HepG2 (cell line): ENCODE data around the gene BCKDHA. TPM values are rescaled to one million over a fixed set of nuclear protein-coding genes. Genes with fewer than 3 reads are reported as not detected.

Experiments
- ATAC-seq: fragments of 200-7000 bp; cut with Tn5 transposase; 3 replicates; pipeline ENCODE4 v1.9.1; 2020; ENCODE audit warnings: mild to moderate bottlenecking, moderate library complexity
- BruUV-seq: library from RNA; stranded (reverse); fragments of 400-500 nt; replicated peaks from 2 replicates; lab custom pipeline; 2021; lab: Mats Ljungman, UMichigan
- CTCF ChIA-PET: fragments of 300-600 bp; formaldehyde crosslinking; extraction: SDS; loops from one replicate; lab custom pipeline; 2021; ENCODE audit warnings: low total read pairs, inconsistent platforms, low intra/inter-chr PET ratio; lab: Yijun Ruan, JAX
- POLR2A ChIA-PET: fragments of 350-600 bp; sonication (Branson Sonifier 250); formaldehyde crosslinking; loops from one replicate; lab custom pipeline; 2020; ENCODE audit warnings: antibody characterized with exemption, inconsistent platforms; lab: Yijun Ruan, JAX
- DNase-seq: peaks from one replicate; pipeline ENCODE4 v3.0.0-alpha.2; 2015; ENCODE audit warnings: low spot score
- FAIRE-seq: peaks from 3 replicates; lab custom pipeline; 2011; peaks lifted over from hg19 to GRCh38; lab: Jason Lieb, UNC
- H2AFZ ChIP-seq: one replicate; pipeline ENCODE4 v1.6.1; 2011; ENCODE audit warnings: low read length, inconsistent platforms
- H3K27ac ChIP-seq: fragments of 300-600 bp; 3 replicates; pipeline ENCODE4 v1.8.0; 2011; ENCODE audit warnings: mixed run types, mild to moderate bottlenecking, mixed read lengths, low read length, inconsistent platforms; ENCODE audit not compliant: insufficient read depth; ENCODE audit errors: extremely low read length
- H3K27me3 ChIP-seq, 2 experiments: fragments of 200-600 bp in 1 of 2; 2 replicates in 1 of 2; 3 replicates in 1 of 2; pipeline versions ENCODE4 v1.6.0 to v1.8.0; 2011; ENCODE audit warnings: low read length in 2 of 2, mild to moderate bottlenecking in 2 of 2, moderate library complexity in 2 of 2, inconsistent platforms in 1 of 2; ENCODE audit not compliant: insufficient read depth in 2 of 2, control insufficient read depth in 1 of 2
- H3K36me3 ChIP-seq, 2 experiments: fragments of 200-600 bp in 1 of 2; replicated peaks in 1 of 2; 2 replicates in 1 of 2; 3 replicates in 1 of 2; pipeline versions ENCODE4 v1.5.1 to v1.8.0; 2011; ENCODE audit warnings: low read length in 2 of 2, inconsistent platforms in 1 of 2; ENCODE audit not compliant: insufficient read depth in 2 of 2, control insufficient read depth in 1 of 2
- H3K4me1 ChIP-seq: 2 replicates; pipeline ENCODE4 v1.5.1; 2012; ENCODE audit warnings: low read length, inconsistent platforms; ENCODE audit not compliant: insufficient read depth
- H3K4me2 ChIP-seq: 2 replicates; pipeline ENCODE4 v1.6.0; 2011; ENCODE audit warnings: low read depth, low read length, inconsistent platforms
- H3K4me3 ChIP-seq, 3 experiments: fragments of 200-600 bp in 1 of 3; sonication (generic), shearing (Covaris generic) in 1 of 3; replicated peaks in 1 of 3; 2 replicates each; pipeline ENCODE4 v1.5.1; 2011 to 2016; ENCODE audit warnings: low read length in 3 of 3, inconsistent platforms in 2 of 3, low read depth in 2 of 3, mild to moderate bottlenecking in 2 of 3, control low read depth in 1 of 3, mixed read lengths in 1 of 3; ENCODE audit not compliant: insufficient read depth in 1 of 3
- H3K79me2 ChIP-seq: one replicate; pipeline ENCODE4 v1.6.1; 2011; ENCODE audit warnings: low read length, inconsistent platforms; ENCODE audit not compliant: insufficient read depth
- H3K9ac ChIP-seq: 2 replicates; pipeline ENCODE4 v1.6.0; 2011; ENCODE audit warnings: mild to moderate bottlenecking, low read depth, low read length, inconsistent platforms; ENCODE audit not compliant: insufficient read depth
- H3K9me3 ChIP-seq: 2 replicates; pipeline ENCODE4 v1.5.1; 2012; ENCODE audit warnings: mild to moderate bottlenecking, low read length
- H4K20me1 ChIP-seq: 2 replicates; pipeline ENCODE4 v1.6.0; 2011; ENCODE audit warnings: inconsistent platforms, mild to moderate bottlenecking, low read length, moderate library complexity; ENCODE audit not compliant: insufficient read depth
- ELF1 ChIP-seq: sonication (generic); formaldehyde crosslinking; IDR thresholded peaks from 2 replicates; pipeline ENCODE4 v1.4.0; 2020; ENCODE audit warnings: missing genetic modification reagents
- FOXJ3 ChIP-seq: sonication (generic); formaldehyde crosslinking; IDR thresholded peaks from 2 replicates; pipeline ENCODE4 v1.4.0; 2020; ENCODE audit warnings: missing genetic modification reagents, mild to moderate bottlenecking, borderline replicate concordance
- HIC2 ChIP-seq: sonication (generic); formaldehyde crosslinking; IDR thresholded peaks from 2 replicates; pipeline ENCODE4 v1.9.0; 2022; ENCODE audit warnings: low read depth, missing genetic modification reagents
- KDM3A ChIP-seq: IDR thresholded peaks from 2 replicates; pipeline ENCODE4 v1.6.1; 2018; ENCODE audit warnings: low read depth, missing compliant biosample characterization
- KDM5A ChIP-seq: fragments of 200-600 bp; sonication (generic); IDR thresholded peaks from 2 replicates; pipeline ENCODE4 v1.7.0; 2018; ENCODE audit warnings: antibody characterized with exemption, mild to moderate bottlenecking, low read length, borderline replicate concordance
- NR3C1 ChIP-seq: sonication (generic); formaldehyde crosslinking; IDR thresholded peaks from 2 replicates; pipeline ENCODE4 v1.4.0; 2020; ENCODE audit warnings: missing genetic modification reagents
- RFX1 ChIP-seq: fragments of 450-650 bp; IDR thresholded peaks from 2 replicates; pipeline ENCODE4 v1.6.1; 2017
- STAT6 ChIP-seq: sonication (generic); formaldehyde crosslinking; IDR thresholded peaks from 2 replicates; pipeline ENCODE4 v1.4.0; 2020; ENCODE audit warnings: missing genetic modification reagents, mild to moderate bottlenecking, borderline replicate concordance
- ZNF121 ChIP-seq: sonication (generic); formaldehyde crosslinking; IDR thresholded peaks from 2 replicates; pipeline ENCODE4 v1.5.0; 2020; ENCODE audit warnings: mild to moderate bottlenecking, missing genetic modification reagents
- ZNF136 ChIP-seq: sonication (generic); formaldehyde crosslinking; IDR thresholded peaks from 2 replicates; pipeline ENCODE4 v1.8.1; 2022; ENCODE audit warnings: low read depth, mild to moderate bottlenecking, moderate library complexity, missing genetic modification reagents
- ZNF335 ChIP-seq: sonication (generic); formaldehyde crosslinking; IDR thresholded peaks from 2 replicates; pipeline ENCODE4 v1.4.0; 2020; ENCODE audit warnings: missing genetic modification reagents
- ZNF546 ChIP-seq: sonication (generic); formaldehyde crosslinking; conservative IDR thresholded peaks from 2 replicates; pipeline ENCODE4 v1.8.1; 2023; ENCODE audit warnings: mild to moderate bottlenecking, missing genetic modification reagents
- ZNF850 ChIP-seq: sonication (generic); formaldehyde crosslinking; conservative IDR thresholded peaks from 2 replicates; pipeline ENCODE4 v1.9.0; 2021; ENCODE audit warnings: mild to moderate bottlenecking, missing genetic modification reagents
- WGBS: methylation state at CpG from one replicate; pipeline ENCODE4 v1.1.6; 2017; ENCODE audit warnings: low lambda C conversion rate; 5-methylcytosine and 5-hydroxymethylcytosine counted together
- in situ Hi-C: cut with HindIII; loops from 2 replicates; pipeline ENCODE4 v1.10.0; 2017; ENCODE audit warnings: low pct_unique_long_range_greater_than_20kb; ENCODE audit not compliant: extremely low pct_ligation_motif_present
- intact Hi-C: fragments of 100-400 bp; cut with micrococcal nuclease; formaldehyde crosslinking; loops from one replicate; pipeline ENCODE4 v1.10.0; 2022; ENCODE audit not compliant: unreplicated experiment
- polyA plus RNA-seq, 8 experiments: library from polyadenylated mRNA; depleted of rRNA in 3 of 8; stranded (reverse) in 7 of 8; unstranded in 1 of 8; fragments of >200 nt; fragmentation: Illumina TruSeq in 4 of 8; extraction: Trizol in 4 of 8; gene quantifications; 2 replicates each; pipeline versions ENCODE4 v1.2.1 to v1.2.3, GENCODE V29; 2011 to 2016; ENCODE audit warnings: low read depth in 4 of 8, missing spikeins in 1 of 8, mixed read lengths in 1 of 8; ENCODE audit not compliant: insufficient read depth in 1 of 8
- total RNA-seq, 5 experiments: library from RNA; depleted of rRNA; stranded (reverse); fragments of >200 nt; fragmentation: Illumina TruSeq; extraction: Trizol; gene quantifications; 2 replicates each; pipeline ENCODE4 v1.2.3, GENCODE V29; 2016; ENCODE audit warnings: low read depth in 1 of 5

Gene BCKDHA
- total and polyA plus RNA-seq, 2 of the 13 experiments (the other 11 are each of a cell fraction or from before 2014, with no cell fraction given), result 11.8 to 31.5 TPM

- peak; percentile 76 for TF ChIP-seq KDM5A
- TF ChIP-seq ZNF546 (CRISPR knock-in tag), result 0 out of 2 replicates have a peak, but pooled peaks have one; percentile 8
- TF ChIP-seq NR3C1, result no peak
- TF ChIP-seq ZNF121 (CRISPR knock-in tag), result no peak
- 0 out of 2 replicates have a peak, but pooled peaks have one; percentile 0 for TF ChIP-seq KDM3A (CRISPR knock-in tag)
- no peak for TF ChIP-seq ZNF850 (CRISPR knock-in tag)
Measured at GRCh38 chr19:41398050-41398418, 416 bp downstream of the BCKDHA start (continued).

- FAIRE-seq, result no peak
- Histone ChIP-seq H4K20me1 (no peaks in the 10 kb centered on the region), H3K27me3 (no peaks in the 10 kb centered on the region; a peak in 1 of 5 replicates), H3K9me3 (no peaks in the 10 kb centered on the region), H3K9ac (peak overlapping the region; percentile 93), H3K4me2 (peak overlapping the region; percentile 83), H3K79me2 (peaks cover 32% of the 10 kb centered on the region), H3K4me3 (peak overlapping the region; percentile 86 to 94 (median 90)), H3K4me1 (peaks cover 23% of the 10 kb centered on the region), H3K36me3 (no peaks in the 10 kb centered on the region), H2AFZ (no peak overlapping the region), H3K27ac (peak overlapping the region; percentile 94)
- BruUV-seq, result no TSS peak
- ChIA-PET POLR2A (interaction anchor here (1.0 to 1.6 kb wide), 2 partner anchors 10 to 29 kb away, joined by 3 to 8 read pairs; partner anchors contain the start of gene B3GNT8), CTCF (no interaction called here)
- peak; percentile 33; the same call in 2 of the 3 replicates for ATAC-seq
- in situ Hi-C loops, result no loop called here
- TF ChIP-seq HIC2 (CRISPR knock-in tag) (no peak), STAT6 (CRISPR knock-in tag) (no peak), ZNF136 (CRISPR knock-in tag) (no peak), RFX1 (peak; percentile 49; the same call in 1 of the 2 replicates), FOXJ3 (CRISPR knock-in tag) (no peak), ELF1 (CRISPR knock-in tag) (no peak), ZNF335 (no peak)
- intact Hi-C loops, result no loop called here
- no peak for DNase-seq
- 6% methylated on average over 3 of the region's 3 CpGs for WGBS
Measured at GRCh38 chr19:41398598-41398997, 980 bp downstream of the BCKDHA start.
